DND-41 (cell line): Measurements from ENCODE around the gene NXN.

Source experiments
- ATAC-seq: fragments of 200-7000 bp; cut with Tn5 transposase; 3 replicates; pipeline ENCODE4 v1.9.1; 2021; ENCODE audit warnings: low read depth; ENCODE audit not compliant: insufficient read depth
- DNase-seq: peaks from one replicate; pipeline ENCODE4 v3.0.0-alpha.2; 2020
- H2AFZ ChIP-seq: 2 replicates; pipeline ENCODE4 v1.6.0; 2012; ENCODE audit warnings: low read depth, low read length
- H3K27ac ChIP-seq: 2 replicates; pipeline ENCODE4 v1.5.1; 2012; ENCODE audit warnings: low read length, inconsistent platforms
- H3K27me3 ChIP-seq: fragments of 200-600 bp; sonication (generic); 2 replicates; pipeline ENCODE4 v1.6.0; 2012; ENCODE audit warnings: low read length, mild to moderate bottlenecking, inconsistent platforms; ENCODE audit not compliant: insufficient read depth, poor library complexity
- H3K36me3 ChIP-seq: 2 replicates; pipeline ENCODE4 v1.5.1; 2012; ENCODE audit warnings: low read length, inconsistent platforms; ENCODE audit not compliant: insufficient read depth
- H3K4me1 ChIP-seq: 2 replicates; pipeline ENCODE4 v1.5.1; 2012; ENCODE audit warnings: mild to moderate bottlenecking, low read length; ENCODE audit not compliant: insufficient read depth
- H3K4me2 ChIP-seq: 2 replicates; pipeline ENCODE4 v1.6.0; 2012; ENCODE audit warnings: mild to moderate bottlenecking, moderate library complexity, low read length, inconsistent platforms; ENCODE audit not compliant: insufficient read depth
- H3K4me3 ChIP-seq, 2 experiments: fragments of 200-600 bp in 1 of 2; shearing (Covaris generic) in 1 of 2; 2 replicates each; pipeline ENCODE4 v1.5.1; 2012 to 2016; ENCODE audit warnings: inconsistent platforms in 2 of 2, low read length in 2 of 2, mild to moderate bottlenecking in 2 of 2, low read depth in 1 of 2, moderate library complexity in 1 of 2
- H3K79me2 ChIP-seq: 2 replicates; pipeline ENCODE4 v1.6.0; 2012; ENCODE audit warnings: low read length, inconsistent platforms; ENCODE audit not compliant: insufficient read depth
- H3K9ac ChIP-seq: 2 replicates; pipeline ENCODE4 v1.6.0; 2012; ENCODE audit warnings: low read depth, mild to moderate bottlenecking, inconsistent platforms, low read length, moderate library complexity
- H3K9me3 ChIP-seq: 2 replicates; pipeline ENCODE4 v1.5.1; 2012; ENCODE audit warnings: low read length, moderate library complexity, mild to moderate bottlenecking, inconsistent platforms; ENCODE audit not compliant: insufficient read depth, severe bottlenecking
- H4K20me1 ChIP-seq: 2 replicates; pipeline ENCODE4 v1.6.0; 2012; ENCODE audit warnings: low read length; ENCODE audit not compliant: insufficient read depth
- EZH2 ChIP-seq: IDR thresholded peaks from 3 replicates; pipeline ENCODE4 v1.6.1; 2012; ENCODE audit warnings: borderline replicate concordance, low read depth, mild to moderate bottlenecking, moderate library complexity, low read length, inconsistent platforms; ENCODE audit not compliant: severe bottlenecking
- TF ChIP-seq, protein P1 (sequence below): IDR thresholded peaks from 2 replicates; pipeline ENCODE4 v1.5.1; 2012; ENCODE audit warnings: borderline replicate concordance, low read length, moderate library complexity, mild to moderate bottlenecking; ENCODE audit not compliant: poor library complexity, severe bottlenecking; ENCODE audit errors: extremely low read depth

Gene NXN

DNA sequence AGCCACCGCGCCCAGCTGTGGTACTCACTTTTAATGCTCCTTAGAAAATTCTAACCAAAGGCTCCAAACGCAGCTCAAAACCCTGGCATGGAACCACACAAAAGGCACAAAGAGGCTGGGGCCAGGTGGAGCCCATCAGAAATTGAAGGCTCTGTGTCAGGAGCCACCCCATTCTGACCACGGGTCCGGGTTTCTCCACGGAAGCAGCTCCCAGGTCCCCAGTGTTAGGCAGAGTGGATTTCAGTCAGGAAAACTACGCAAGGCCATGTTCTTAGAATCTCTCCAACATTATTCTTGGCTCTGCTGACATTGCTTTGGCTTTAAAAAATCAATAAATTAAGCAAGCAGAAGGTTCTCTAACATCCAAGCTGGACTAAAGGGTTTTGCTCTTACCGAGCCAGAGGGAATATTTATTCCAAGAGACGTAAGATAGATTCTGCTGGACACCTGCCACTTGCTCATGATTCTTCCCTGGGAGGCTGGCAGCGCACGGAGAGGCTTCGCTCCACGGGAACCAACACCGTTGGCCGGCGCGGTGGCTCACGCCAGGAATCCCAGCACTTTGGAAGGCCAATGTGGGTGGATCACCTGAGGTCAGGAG lies 93.5 kb downstream of the NXN start:
- TF ChIP-seq, protein P1, sequence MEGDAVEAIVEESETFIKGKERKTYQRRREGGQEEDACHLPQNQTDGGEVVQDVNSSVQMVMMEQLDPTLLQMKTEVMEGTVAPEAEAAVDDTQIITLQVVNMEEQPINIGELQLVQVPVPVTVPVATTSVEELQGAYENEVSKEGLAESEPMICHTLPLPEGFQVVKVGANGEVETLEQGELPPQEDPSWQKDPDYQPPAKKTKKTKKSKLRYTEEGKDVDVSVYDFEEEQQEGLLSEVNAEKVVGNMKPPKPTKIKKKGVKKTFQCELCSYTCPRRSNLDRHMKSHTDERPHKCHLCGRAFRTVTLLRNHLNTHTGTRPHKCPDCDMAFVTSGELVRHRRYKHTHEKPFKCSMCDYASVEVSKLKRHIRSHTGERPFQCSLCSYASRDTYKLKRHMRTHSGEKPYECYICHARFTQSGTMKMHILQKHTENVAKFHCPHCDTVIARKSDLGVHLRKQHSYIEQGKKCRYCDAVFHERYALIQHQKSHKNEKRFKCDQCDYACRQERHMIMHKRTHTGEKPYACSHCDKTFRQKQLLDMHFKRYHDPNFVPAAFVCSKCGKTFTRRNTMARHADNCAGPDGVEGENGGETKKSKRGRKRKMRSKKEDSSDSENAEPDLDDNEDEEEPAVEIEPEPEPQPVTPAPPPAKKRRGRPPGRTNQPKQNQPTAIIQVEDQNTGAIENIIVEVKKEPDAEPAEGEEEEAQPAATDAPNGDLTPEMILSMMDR = no peak
- TF ChIP-seq EZH2 = no peak
- DNase-seq (no peak), ATAC-seq (no peak)
- no peak overlapping the region for H3K9ac ChIP-seq
- no peak overlapping the region for H3K4me2 ChIP-seq
- H3K27me3 ChIP-seq = no peaks in the 10 kb centered on the region
- H3K27ac ChIP-seq = no peak overlapping the region
- peaks cover 7% of the 10 kb centered on the region; the same call in 1 of the 2 replicates for H3K4me1 ChIP-seq
- H3K4me3 ChIP-seq = no peak overlapping the region
- no peak overlapping the region for H2AFZ ChIP-seq
- H3K36me3 ChIP-seq = no peaks in the 10 kb centered on the region
- H3K9me3 ChIP-seq = no peaks in the 10 kb centered on the region
- no peaks in the 10 kb centered on the region; the same call in 1 of the 2 replicates for H4K20me1 ChIP-seq
- H3K79me2 ChIP-seq = no peaks in the 10 kb centered on the region

DNA sequence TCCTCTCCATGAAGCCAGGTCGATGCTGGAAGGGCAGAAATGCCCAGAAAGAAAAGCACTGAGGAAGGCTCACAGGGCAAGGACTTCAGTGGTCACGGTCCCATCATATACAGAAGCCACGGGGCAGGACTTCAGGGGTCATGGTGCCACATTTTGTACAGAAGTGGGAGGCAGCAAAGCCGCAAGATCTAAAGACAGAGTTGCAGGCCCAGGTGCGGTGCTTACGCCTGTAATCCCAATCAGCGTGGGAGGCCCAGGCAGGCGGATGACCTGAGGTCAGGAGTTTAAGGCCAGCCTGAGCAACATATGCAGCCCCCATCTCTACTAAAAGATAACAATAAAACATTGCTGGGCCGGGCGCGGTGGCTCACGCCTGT lies 96.0 kb downstream of the NXN start:
- Histone ChIP-seq H3K79me2 (no peaks in the 10 kb centered on the region), H2AFZ (no peak overlapping the region), H3K4me3 (no peak overlapping the region), H3K4me1 (no peaks in the 10 kb centered on the region), H4K20me1 (no peaks in the 10 kb centered on the region), H3K9me3 (no peaks in the 10 kb centered on the region), H3K9ac (no peak overlapping the region), H3K36me3 (no peaks in the 10 kb centered on the region), H3K27ac (no peak overlapping the region), H3K27me3 (no peaks in the 10 kb centered on the region), H3K4me2 (no peak overlapping the region)
- no peak for TF ChIP-seq EZH2
- TF ChIP-seq, protein P1 = no peak
- ATAC-seq (no peak), DNase-seq (no peak)

DNA sequence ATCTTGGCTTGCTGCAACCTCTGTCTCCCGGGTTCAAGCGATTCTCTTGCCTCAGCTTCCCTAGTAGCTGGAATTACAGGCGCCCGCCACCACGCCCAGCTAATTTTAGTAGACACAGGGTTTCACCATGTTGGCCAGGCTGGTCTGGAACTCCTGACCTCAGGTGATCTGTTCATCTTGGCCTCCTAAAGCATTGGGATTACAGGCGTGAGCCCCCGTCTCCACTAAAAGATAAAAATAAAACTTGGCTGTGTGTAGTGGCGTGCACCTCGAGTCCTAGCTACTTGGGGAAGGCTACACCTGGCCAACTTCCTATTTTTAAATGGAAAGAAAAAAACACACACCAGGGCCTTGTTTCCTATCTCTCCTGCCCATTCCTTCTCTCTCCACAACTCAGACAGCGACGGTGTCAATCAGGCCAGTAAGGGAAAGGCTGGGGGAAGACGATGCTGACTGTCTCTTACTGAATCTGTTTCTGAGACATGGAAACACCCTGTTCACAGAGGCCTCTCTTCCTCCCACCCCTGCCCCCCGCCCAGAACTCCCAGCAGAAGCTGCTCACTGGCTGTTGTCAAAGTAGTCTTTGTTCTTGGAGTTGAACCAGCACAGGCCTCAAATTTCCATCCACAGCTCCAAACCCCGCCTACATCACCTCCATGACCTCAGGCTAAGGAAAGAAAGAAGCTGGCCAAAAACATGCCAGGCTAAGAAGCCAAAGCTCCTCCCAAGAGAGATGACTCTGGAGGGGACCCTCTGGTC lies 96.6 kb downstream of the NXN start:
- no peak for ATAC-seq

More for the DNA sequence above, 96.6 kb downstream of the NXN start:
- no peak for TF ChIP-seq EZH2
- TF ChIP-seq, protein P1 = no peak
- Histone ChIP-seq H3K4me1 (no peaks in the 10 kb centered on the region), H4K20me1 (no peaks in the 10 kb centered on the region), H3K27ac (no peak overlapping the region), H3K9ac (no peak overlapping the region), H3K4me2 (no peak overlapping the region), H3K36me3 (no peaks in the 10 kb centered on the region), H2AFZ (no peak overlapping the region), H3K9me3 (no peaks in the 10 kb centered on the region), H3K79me2 (no peaks in the 10 kb centered on the region), H3K4me3 (no peak overlapping the region), H3K27me3 (no peaks in the 10 kb centered on the region)
- DNase-seq = no peak
